HG02938 (cell line): ENCODE measurements around the gene ZNF81.
"Not testable (repeated sequence)": the region's sequence is repeated elsewhere in the genome, so short reads cannot be mapped to it uniquely, and the experiment has no call there.

Experiments used
- ATAC-seq: cut with Tn5 transposase; IDR thresholded peaks from one replicate; pipeline ENCODE4 v1.9.1; 2021; ENCODE audit warnings: mild to moderate bottlenecking, moderate library complexity; ENCODE audit not compliant: unreplicated experiment

Gene ZNF81

GRCh38 chrX:47931970-47932369, 95.3 kb downstream of the ZNF81 start:
- not testable (repeated sequence) for ATAC-seq

DNA sequence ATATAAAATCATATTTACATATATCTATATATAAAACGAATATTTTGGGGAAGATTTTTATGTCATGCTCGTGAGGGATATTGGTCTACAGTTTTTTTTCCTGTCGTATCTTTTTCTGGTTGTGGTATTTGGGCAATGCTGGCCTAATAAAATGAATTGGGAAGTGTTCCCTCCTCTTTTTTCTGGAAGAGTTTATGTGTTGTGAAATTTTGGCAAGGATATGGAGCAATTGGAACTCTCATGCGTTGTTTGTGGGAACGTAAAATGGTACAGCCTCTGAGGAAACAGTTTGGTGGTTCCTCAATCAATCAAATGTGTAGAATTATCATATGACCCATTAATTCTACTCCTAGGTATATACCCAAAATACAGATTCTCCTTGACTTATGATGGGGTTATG, 97.2 kb downstream of the ZNF81 start:
- ATAC-seq = no peak

- no peak for ATAC-seq
Measured at GRCh38 chrX:47936224-47936939, 99.7 kb downstream of the ZNF81 start.

DNA sequence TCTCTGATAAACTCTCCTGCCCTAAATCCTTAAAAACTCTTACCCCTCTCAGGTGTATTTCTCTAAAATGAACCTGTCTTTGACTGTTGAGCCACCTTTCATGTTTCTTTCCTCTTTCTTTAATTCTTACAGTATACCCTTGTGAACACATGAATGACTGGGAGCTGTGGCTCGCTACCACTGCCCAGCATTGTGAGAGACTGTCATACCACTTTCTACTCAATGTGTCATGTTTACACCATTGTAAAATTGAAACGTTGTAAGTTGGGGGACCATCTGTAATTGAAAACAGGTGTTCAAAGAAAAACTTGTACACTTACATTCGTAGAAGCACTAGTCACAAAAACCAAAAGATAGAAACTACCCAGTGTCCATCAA, 100.2 kb downstream of the ZNF81 start:
- ATAC-seq = no peak

DNA sequence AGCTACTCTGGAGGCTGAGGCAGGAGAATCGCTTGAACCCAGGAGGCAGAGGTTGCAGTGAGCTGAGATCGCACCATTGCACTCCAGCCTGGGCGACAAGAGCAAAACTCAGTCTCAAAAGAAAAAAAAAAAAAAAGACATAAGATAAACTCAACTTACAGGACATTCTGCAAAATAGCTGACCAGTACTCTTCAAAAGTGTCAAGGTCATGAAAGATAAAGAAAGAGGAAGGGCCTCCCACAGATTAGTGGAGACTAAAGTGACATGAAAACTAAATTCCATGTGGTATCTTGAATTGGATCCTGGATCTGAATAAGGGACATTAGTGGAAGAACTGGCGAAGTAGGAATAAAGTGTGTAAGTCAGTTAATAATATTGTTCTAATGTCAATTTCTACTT, 103.7 kb downstream of the ZNF81 start:
- no peak for ATAC-seq

- no peak for ATAC-seq
Measured at GRCh38 chrX:47941423-47941822, 104.7 kb downstream of the ZNF81 start.

- ATAC-seq = not testable (repeated sequence)
Measured at GRCh38 chrX:47955295-47955694, 118.6 kb downstream of the ZNF81 start.

GRCh38 chrX:47956016-47956415, 119.3 kb downstream of the ZNF81 start:
- ATAC-seq = no peak

- not testable (repeated sequence) for ATAC-seq
Measured at GRCh38 chrX:47958206-47958605, 121.5 kb downstream of the ZNF81 start.

GRCh38 chrX:47958761-47959342, 122.2 kb downstream of the ZNF81 start:
- no peak for ATAC-seq

GRCh38 chrX:47960406-47960805, 123.7 kb downstream of the ZNF81 start:
- no peak for ATAC-seq

DNA sequence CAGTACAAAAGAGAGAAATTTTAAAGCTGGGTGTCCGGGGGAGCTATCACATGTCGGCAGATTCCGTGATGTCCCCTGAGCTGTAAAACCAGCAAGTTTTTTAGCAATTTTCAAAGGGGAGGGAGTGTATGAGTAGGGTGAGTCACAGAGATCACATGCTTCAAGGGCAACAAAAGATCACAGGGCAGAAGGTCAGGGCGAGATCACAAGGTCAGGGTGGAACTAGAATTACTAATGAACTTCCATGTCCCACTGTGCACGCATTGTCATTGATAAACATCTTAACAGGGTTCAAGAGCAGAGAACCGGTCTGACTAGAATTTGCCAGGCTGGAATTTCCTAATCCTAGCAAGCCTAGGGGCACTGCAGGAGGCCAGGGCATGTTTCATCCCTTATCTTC, 125.1 kb downstream of the ZNF81 start:
- not testable (repeated sequence) for ATAC-seq

- ATAC-seq = not testable (repeated sequence)
Measured at GRCh38 chrX:47965526-47965925, 128.8 kb downstream of the ZNF81 start.
